Measurements from ENCODE around the gene ZNF230.

Gene ZNF230

DNA sequence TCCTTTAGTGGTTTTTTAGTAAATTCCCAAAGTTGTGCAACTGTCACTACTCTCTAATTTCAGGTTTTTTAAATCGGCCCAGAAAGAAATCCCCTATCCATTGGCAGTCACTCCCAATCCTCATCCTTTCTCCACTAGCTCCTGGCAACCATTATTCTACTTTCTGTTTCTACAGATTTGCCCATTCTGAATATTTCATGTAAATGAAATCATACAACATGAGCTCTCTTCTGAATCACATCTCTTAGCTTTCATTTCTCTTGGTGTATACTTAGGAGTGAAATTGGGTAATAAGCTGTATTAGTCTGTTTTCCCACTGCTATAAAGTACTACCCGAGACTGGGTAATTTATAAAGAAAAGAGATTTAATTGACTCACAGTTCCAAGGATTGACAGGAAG, 39.4 kb downstream of the ZNF230 start:
- Histone ChIP-seq H3K9ac (ENCODE audit: low read depth, low read length) (no peak overlapping the region), H3K4me1 (ENCODE audit: insufficient read depth, low read length) (no peaks in the 10 kb centered on the region), H3K4me3 (ENCODE audit: low read length) (no peak overlapping the region), H3K9me3 (ENCODE audit: insufficient read depth, low read depth, low read length) (peaks cover 16% of the 10 kb centered on the region), H3K36me3 (ENCODE audit: insufficient read depth, low read length) (no peaks in the 10 kb centered on the region), H3K27me3 (ENCODE audit: insufficient read depth, low read length) (no peaks in the 10 kb centered on the region), H3K27ac (ENCODE audit: low read depth, low read length) (no peak overlapping the region)
- 86% methylated on average over 2 of the region's 2 CpGs for WGBS

GRCh38 chr19:44050740-44051649, 48.2 kb downstream of the ZNF230 start:
- Histone ChIP-seq H3K9me3 (ENCODE audit: insufficient read depth, low read depth, low read length) (no peaks in the 10 kb centered on the region), H3K4me1 (ENCODE audit: insufficient read depth, low read length) (no peaks in the 10 kb centered on the region), H3K27me3 (ENCODE audit: insufficient read depth, low read length) (peaks cover 17% of the 10 kb centered on the region; the same call in 1 of the 2 replicates), H3K36me3 (ENCODE audit: insufficient read depth, low read length) (peaks cover 5% of the 10 kb centered on the region), H3K4me3 (ENCODE audit: low read length) (peak overlapping the region; percentile 77), H3K27ac (ENCODE audit: low read depth, low read length) (no peak overlapping the region), H3K9ac (ENCODE audit: low read depth, low read length) (no peak overlapping the region)
- 87% methylated on average over 21 of the region's 21 CpGs for WGBS

DNA sequence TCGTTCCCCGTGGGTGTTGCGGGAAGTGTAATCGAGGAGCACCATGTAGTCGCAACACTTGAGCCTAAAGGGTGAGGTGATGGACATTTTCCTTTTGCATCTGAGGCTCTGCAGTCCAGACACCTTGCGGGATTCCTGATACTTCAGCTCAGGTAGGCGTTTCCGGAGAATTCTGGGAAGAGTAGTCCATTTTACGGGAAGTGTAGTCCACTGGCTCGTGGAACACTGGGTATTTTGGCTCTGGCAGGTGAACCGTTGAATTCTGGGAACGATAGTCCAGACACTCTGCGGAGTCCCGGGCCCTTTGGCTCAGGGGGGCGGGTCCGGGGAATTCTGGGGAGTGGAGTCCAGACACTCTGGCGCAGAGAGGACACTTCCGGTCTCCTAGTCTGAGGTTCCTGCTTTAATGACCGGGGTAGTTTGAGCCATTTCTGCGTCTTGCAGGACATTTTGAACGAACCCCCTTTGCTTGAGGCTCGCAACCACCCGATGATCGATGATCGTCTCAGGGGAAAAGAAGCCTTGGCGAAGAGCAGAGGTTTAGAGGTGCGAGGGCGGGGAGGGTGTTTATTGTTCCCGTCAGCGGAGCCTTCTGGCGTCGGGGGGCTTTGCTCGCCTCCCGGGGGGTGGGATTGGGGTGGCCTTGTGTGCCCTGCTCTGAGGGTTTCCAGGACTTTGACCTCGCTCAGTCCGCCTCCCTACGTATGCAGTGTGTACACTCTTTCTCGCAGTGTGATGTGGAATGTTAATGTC, 49.1 kb downstream of the ZNF230 start, which contains the start of gene ZNF223:
TSS of gene ZNF223 (plus strand) at position 387 of the 753 bp plus-strand sequence. CDS start 3,141 bp downstream, outside the sequence.
- Histone ChIP-seq H3K4me1 (ENCODE audit: insufficient read depth, low read length) (no peaks in the 10 kb centered on the region), H3K27me3 (ENCODE audit: insufficient read depth, low read length) (peaks cover 17% of the 10 kb centered on the region; the same call in 1 of the 2 replicates), H3K9ac (ENCODE audit: low read depth, low read length) (peak within 1 kb of the TSS; percentile 73), H3K27ac (ENCODE audit: low read depth, low read length) (no peak within 1 kb of the TSS), H3K36me3 (ENCODE audit: insufficient read depth, low read length) (peaks cover 7% of the 10 kb centered on the region), H3K4me3 (ENCODE audit: low read length) (peak within 1 kb of the TSS; percentile 77), H3K9me3 (ENCODE audit: insufficient read depth, low read depth, low read length) (no peaks in the 10 kb centered on the region)
- WGBS: 3% methylated on average over 38 of the region's 38 CpGs

DNA sequence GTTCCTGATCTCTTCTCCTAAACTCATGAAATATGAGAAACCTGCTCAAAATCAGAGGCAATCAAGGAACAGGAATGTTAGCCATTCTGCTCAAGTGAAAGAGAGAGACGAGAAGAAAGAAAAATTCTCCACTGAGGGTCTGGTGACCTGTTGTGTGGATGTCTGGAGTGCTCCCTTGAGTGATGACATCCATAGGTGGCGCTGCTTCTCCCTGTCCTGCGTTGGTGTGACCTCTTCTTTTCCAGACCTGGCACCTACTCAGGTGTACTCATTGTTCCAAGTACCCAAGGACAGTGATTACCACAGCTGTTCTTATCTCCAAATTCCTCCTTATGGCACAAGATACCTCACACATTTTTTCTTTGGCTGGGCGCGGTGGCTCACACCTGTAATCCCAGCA, 53.1 kb downstream of the ZNF230 start:
- H3K27me3 ChIP-seq (ENCODE audit: insufficient read depth, low read length): no peaks in the 10 kb centered on the region
- H3K4me1 ChIP-seq (ENCODE audit: insufficient read depth, low read length): no peaks in the 10 kb centered on the region
- H3K4me3 ChIP-seq (ENCODE audit: low read length): no peak overlapping the region
- no peaks in the 10 kb centered on the region for H3K9me3 ChIP-seq (ENCODE audit: insufficient read depth, low read depth, low read length)
- no peak overlapping the region for H3K27ac ChIP-seq (ENCODE audit: low read depth, low read length)
- 95% methylated on average over 5 of the region's 5 CpGs for WGBS
- no peak overlapping the region for H3K9ac ChIP-seq (ENCODE audit: low read depth, low read length)
- peaks cover 43% of the 10 kb centered on the region for H3K36me3 ChIP-seq (ENCODE audit: insufficient read depth, low read length)

- 93% methylated on average over 2 of the region's 2 CpGs for WGBS
- peaks cover 76% of the 10 kb centered on the region for H3K36me3 ChIP-seq (ENCODE audit: insufficient read depth, low read length)
These were observed 56.5 kb downstream of the ZNF230 start for GRCh38 chr19:44059229-44059628.

DNA sequence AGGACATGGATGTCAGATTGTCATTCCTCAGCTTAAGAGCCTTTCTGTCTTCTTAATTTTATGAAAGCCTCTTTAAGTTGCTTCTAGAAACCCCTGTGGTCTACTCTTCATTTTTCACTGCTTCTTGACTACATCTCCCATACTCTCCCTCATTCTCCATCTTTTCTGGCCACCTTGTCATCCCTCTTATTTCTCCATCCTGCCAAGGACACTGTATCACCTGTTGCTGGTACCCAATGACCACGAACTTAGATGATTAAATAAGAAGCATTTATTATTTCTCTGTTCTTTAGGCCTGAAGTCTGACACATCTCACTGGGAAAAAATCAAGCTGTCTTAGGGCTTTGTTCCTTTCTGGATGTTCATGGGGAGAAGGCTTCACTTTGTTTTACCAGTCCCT, 58.3 kb downstream of the ZNF230 start:
- Histone ChIP-seq H3K27me3 (ENCODE audit: insufficient read depth, low read length) (no peaks in the 10 kb centered on the region), H3K36me3 (ENCODE audit: insufficient read depth, low read length) (peaks cover 87% of the 10 kb centered on the region), H3K9ac (ENCODE audit: low read depth, low read length) (no peak overlapping the region), H3K9me3 (ENCODE audit: insufficient read depth, low read depth, low read length) (peaks cover 14% of the 10 kb centered on the region), H3K27ac (ENCODE audit: low read depth, low read length) (no peak overlapping the region), H3K4me3 (ENCODE audit: low read length) (no peak overlapping the region), H3K4me1 (ENCODE audit: insufficient read depth, low read length) (no peaks in the 10 kb centered on the region)
- WGBS: 100% methylated on average over 1 of the region's 1 CpG

More at GRCh38 chr19:44059229-44059628, 56.5 kb downstream of the ZNF230 start:
- Histone ChIP-seq H3K27ac (ENCODE audit: low read depth, low read length) (no peak overlapping the region), H3K4me3 (ENCODE audit: low read length) (no peak overlapping the region), H3K4me1 (ENCODE audit: insufficient read depth, low read length) (no peaks in the 10 kb centered on the region), H3K27me3 (ENCODE audit: insufficient read depth, low read length) (no peaks in the 10 kb centered on the region), H3K9ac (ENCODE audit: low read depth, low read length) (no peak overlapping the region), H3K9me3 (ENCODE audit: insufficient read depth, low read depth, low read length) (no peaks in the 10 kb centered on the region)
